GM19438 (cell line): ENCODE measurements around the gene MRC2.
"Not testable (repeated sequence)": the region's sequence is repeated elsewhere in the genome, so short reads cannot be mapped to it uniquely, and the experiment has no call there.

Source experiments
- ATAC-seq: cut with Tn5 transposase; IDR thresholded peaks from one replicate; pipeline ENCODE4 v1.9.1; 2021; ENCODE audit warnings: low read depth; ENCODE audit not compliant: unreplicated experiment

Gene MRC2, protein sequence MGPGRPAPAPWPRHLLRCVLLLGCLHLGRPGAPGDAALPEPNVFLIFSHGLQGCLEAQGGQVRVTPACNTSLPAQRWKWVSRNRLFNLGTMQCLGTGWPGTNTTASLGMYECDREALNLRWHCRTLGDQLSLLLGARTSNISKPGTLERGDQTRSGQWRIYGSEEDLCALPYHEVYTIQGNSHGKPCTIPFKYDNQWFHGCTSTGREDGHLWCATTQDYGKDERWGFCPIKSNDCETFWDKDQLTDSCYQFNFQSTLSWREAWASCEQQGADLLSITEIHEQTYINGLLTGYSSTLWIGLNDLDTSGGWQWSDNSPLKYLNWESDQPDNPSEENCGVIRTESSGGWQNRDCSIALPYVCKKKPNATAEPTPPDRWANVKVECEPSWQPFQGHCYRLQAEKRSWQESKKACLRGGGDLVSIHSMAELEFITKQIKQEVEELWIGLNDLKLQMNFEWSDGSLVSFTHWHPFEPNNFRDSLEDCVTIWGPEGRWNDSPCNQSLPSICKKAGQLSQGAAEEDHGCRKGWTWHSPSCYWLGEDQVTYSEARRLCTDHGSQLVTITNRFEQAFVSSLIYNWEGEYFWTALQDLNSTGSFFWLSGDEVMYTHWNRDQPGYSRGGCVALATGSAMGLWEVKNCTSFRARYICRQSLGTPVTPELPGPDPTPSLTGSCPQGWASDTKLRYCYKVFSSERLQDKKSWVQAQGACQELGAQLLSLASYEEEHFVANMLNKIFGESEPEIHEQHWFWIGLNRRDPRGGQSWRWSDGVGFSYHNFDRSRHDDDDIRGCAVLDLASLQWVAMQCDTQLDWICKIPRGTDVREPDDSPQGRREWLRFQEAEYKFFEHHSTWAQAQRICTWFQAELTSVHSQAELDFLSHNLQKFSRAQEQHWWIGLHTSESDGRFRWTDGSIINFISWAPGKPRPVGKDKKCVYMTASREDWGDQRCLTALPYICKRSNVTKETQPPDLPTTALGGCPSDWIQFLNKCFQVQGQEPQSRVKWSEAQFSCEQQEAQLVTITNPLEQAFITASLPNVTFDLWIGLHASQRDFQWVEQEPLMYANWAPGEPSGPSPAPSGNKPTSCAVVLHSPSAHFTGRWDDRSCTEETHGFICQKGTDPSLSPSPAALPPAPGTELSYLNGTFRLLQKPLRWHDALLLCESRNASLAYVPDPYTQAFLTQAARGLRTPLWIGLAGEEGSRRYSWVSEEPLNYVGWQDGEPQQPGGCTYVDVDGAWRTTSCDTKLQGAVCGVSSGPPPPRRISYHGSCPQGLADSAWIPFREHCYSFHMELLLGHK (N-terminal part only)

DNA sequence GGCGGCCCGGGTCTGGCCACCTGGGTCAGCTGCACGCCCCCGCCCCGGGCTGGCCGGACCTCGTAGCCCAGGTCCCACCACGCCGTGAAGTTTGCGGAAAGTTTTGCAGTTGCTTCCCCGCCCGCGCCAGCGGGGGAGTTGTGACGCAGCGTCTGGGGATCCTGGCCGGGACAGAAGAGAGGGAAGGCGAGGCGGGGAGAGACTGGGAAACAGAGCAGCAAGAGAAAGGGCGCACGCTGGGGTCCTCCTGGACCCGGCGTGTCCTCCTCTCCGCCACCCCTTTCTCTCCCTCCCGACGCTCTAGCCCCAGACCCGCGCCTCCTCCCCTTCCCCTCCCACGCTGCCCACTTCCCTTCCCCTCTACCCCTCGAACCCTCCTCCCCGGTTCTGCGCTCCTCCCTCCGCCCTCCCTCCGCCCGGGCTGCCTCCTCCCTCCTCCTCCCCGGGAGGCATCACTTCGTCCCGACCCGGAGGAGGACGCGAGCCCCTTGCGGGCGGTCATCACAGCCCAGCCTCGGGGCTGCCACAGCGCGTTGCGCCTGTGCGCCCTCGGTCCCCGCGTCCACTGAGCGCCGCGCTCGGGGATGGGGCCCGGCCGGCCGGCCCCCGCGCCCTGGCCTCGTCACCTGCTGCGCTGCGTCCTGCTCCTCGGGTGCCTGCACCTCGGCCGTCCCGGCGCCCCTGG is at the start of gene MRC2:
TSS of gene MRC2 (plus strand) at position 452 of the 685 bp plus-strand sequence. CDS start at position 585, 133 bp downstream.
- no peak for ATAC-seq

- no peak for ATAC-seq
These were observed 48.5 kb upstream of the MRC2 start for GRCh38 chr17:62578757-62579487.

DNA sequence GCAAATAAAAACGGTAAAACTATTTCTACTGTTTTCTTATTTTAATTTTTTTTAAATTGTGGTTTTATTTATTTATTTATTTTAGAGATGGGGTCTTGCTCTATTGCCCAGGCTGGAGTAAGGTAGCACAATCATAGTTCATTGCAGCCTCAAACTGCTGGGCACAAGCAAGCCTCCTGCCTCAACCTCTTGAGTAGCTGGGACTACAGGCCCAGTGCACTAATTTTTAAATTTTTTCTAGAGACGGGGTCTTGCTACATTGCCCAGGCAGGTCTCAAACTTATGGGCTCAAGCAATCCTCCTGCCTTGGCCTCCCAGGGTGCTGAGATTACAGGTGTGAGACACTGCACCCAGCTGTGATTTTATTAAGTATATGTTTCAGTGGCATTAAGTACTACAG is 46.5 kb upstream of the MRC2 start:
- ATAC-seq, result no peak

DNA sequence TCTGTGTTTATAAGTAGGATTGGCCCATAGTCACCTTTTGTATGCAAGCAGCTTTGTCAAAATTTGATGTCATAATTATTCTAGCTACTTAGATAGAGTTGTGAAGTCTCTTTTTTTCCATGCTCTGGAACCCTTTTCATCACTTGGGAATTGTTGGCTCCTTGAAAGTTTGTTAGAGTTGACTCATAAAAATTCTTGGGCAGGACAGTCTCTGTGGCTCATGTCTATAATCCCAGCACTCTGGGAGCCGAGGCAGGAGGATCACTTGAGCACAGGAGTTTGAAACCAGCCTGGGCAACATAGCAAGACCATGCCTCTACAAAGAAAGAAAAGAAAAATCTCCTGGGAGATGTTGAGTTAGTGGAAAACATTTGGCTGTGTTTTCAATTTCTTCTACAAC is 45.7 kb upstream of the MRC2 start:
- no peak for ATAC-seq

DNA sequence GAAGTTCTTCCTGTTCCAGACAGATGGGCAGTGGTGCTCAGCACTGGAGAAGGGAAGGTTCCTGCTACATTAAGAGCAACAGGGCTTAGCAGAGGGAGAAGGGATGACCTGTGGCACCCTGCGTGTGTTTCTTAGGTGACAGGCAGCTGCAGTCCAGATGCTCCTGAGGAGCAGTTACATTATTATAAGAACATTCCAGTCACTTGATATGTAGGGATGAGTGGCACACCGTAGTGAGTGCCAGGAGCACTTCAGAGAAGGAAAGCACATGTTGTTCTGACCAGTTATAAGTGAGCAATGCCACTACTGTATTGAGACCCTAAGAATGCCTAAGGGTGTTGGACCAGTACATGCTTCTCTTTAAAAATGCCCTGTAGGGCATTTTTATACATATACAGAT is 39.9 kb upstream of the MRC2 start:
- ATAC-seq, result no peak

- ATAC-seq, result no peak
These were observed 39.4 kb upstream of the MRC2 start for GRCh38 chr17:62588109-62588508.

DNA sequence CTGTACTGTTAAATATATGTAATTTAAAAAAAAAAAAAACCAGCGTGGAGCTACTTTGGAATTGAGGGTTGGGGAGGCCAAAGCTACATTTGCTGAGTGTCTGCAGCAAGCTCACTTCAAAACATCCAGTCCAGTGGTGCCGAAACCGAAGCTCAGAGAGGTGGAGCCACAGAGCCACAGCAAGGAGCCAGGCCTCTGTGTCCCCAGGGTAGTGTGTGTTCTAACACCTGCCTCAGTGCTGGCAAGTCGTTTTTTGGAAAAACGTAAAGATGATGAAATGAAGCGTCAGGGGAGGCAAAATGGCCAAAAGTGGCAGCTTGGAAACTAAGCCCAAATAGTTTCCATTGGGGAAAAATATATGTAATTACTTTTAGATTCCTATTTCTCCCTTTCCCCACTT is 36.1 kb upstream of the MRC2 start:
- ATAC-seq, result no peak

DNA sequence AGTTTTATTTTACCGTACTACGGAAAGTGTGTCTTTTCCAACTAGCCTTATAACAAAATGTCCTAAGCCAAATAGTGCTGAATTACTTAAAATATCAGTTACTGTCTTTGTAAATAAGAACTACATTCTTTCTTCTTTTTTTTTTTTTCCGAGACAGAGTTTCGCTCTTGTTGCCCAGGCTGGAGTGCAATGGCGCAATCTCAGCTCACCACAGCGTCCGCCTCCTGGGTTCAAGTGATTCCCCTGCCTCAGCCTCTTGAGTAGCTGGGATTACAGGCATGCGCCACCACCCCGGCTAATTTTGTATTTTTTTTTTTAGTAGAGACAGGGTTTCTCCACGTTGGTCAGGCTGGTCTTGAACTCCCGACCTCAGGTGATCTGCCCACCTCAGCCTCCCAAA is 35.6 kb upstream of the MRC2 start:
- ATAC-seq, result not testable (repeated sequence)

GRCh38 chr17:62592341-62593099 is 35.0 kb upstream of the MRC2 start:
- no peak for ATAC-seq

- no peak for ATAC-seq
These were observed 32.0 kb upstream of the MRC2 start for GRCh38 chr17:62595484-62595883.

GRCh38 chr17:62596662-62597061 is 30.8 kb upstream of the MRC2 start:
- ATAC-seq, result no peak

GRCh38 chr17:62597150-62597549 is 30.3 kb upstream of the MRC2 start:
- ATAC-seq, result no peak

GRCh38 chr17:62597920-62598319 is 29.6 kb upstream of the MRC2 start:
- no peak for ATAC-seq

DNA sequence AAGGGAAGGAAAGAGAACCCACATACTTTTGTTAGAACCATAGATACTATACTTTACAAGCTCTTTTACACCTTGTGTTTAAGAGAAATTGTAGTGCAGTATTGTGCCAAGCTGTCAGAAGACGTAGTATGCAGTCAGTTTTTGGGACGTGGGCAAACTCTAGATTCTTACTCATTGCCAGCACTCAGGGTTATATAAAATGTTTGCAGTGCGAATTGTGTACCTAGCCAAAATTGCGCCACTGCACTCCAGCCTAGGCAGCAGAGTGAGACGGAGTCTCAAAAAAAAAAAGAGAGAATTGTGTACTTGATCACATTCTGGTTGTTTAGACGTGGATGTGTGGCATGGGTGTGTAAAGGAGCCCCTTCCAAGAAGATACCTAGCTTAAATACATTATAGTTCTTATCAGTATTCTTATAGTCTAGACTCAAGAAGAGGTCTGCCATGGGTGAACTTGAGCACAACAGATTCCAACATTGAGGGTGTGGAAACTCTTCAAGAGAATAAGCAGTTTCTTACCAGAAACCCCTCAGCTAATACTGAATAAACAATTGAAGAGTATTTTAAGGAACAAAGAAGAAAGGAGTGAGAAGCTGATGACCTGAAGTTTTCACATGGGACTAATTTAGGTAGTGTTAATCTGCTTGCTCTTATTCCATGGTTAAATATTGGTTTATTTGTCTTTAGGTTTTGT is 27.4 kb upstream of the MRC2 start:
- no peak for ATAC-seq

- no peak for ATAC-seq
These were observed 26.7 kb upstream of the MRC2 start for GRCh38 chr17:62600805-62601204.

DNA sequence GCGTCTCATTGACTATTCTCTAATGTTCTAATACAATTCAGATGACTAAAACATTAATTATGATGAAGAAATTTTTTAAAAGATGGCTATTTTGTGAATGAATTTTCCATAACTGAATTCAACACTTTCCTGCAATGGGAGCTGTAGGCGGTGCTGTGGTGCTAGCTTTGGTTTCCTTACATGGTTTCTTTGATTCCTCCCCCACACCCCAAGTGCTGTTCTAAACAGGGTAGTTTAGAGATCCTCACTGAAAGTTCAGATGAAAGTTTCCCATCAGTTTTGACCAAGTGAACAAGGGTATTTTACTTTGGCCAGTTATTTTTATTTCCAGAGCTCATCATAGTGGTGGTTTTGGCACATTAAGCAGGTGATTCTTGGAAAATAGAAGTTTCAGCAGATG is 26.0 kb upstream of the MRC2 start:
- ATAC-seq, result no peak

GRCh38 chr17:62603783-62604182 is 23.7 kb upstream of the MRC2 start:
- not testable (repeated sequence) for ATAC-seq

GRCh38 chr17:62605588-62605987 is 21.9 kb upstream of the MRC2 start:
- no peak for ATAC-seq
